HPDE6-E6E7 (cell line): ENCODE results near the gene LIN52.
A peak's percentile ranks its signal among the peaks of the same experiment; 100 is the strongest.
"Not testable (repeated sequence)": the region's sequence is repeated elsewhere in the genome, so short reads cannot be mapped to it uniquely, and the experiment has no call there.

Source experiments
- DNase-seq: peaks from one replicate; pipeline ENCODE4 v3.0.0; 2011; ENCODE audit warnings: missing footprints; ENCODE audit errors: extremely low spot score

The LIN52 gene

GRCh38 chr14:74109369-74109768 lies 24.6 kb downstream of the LIN52 start:
- DNase-seq: no peak

- DNase-seq: peak; percentile 44
Measured at GRCh38 chr14:74111395-74112216, 26.9 kb downstream of the LIN52 start.

GRCh38 chr14:74125487-74125886 lies 40.7 kb downstream of the LIN52 start:
- DNase-seq: not testable (repeated sequence)

GRCh38 chr14:74126315-74127013 lies 41.7 kb downstream of the LIN52 start:
- DNase-seq: no peak

- DNase-seq: no peak
Measured at GRCh38 chr14:74127634-74128033, 42.9 kb downstream of the LIN52 start.

GRCh38 chr14:74133833-74134481 lies 49.2 kb downstream of the LIN52 start:
- DNase-seq: no peak

GRCh38 chr14:74134484-74134883 lies 49.7 kb downstream of the LIN52 start:
- DNase-seq: no peak

GRCh38 chr14:74135426-74135825 lies 50.7 kb downstream of the LIN52 start:
- no peak for DNase-seq

GRCh38 chr14:74140374-74140850 lies 55.7 kb downstream of the LIN52 start:
- DNase-seq: no peak

- DNase-seq: no peak
Measured at GRCh38 chr14:74141703-74142102, 56.9 kb downstream of the LIN52 start.

- DNase-seq: no peak
Measured at GRCh38 chr14:74142523-74142922, 57.8 kb downstream of the LIN52 start.

GRCh38 chr14:74144789-74145188 lies 60.0 kb downstream of the LIN52 start:
- no peak for DNase-seq

GRCh38 chr14:74147571-74147970 lies 62.8 kb downstream of the LIN52 start:
- no peak for DNase-seq

GRCh38 chr14:74148705-74149104 lies 63.9 kb downstream of the LIN52 start:
- no peak for DNase-seq

GRCh38 chr14:74155287-74155686 lies 70.5 kb downstream of the LIN52 start:
- DNase-seq: no peak

- DNase-seq: no peak
Measured at GRCh38 chr14:74155749-74156148, 71.0 kb downstream of the LIN52 start.

- DNase-seq: no peak
Measured at GRCh38 chr14:74160763-74161162, 76.0 kb downstream of the LIN52 start.

- no peak for DNase-seq
Measured at GRCh38 chr14:74161526-74162158, 76.9 kb downstream of the LIN52 start.

GRCh38 chr14:74169906-74170305 lies 85.2 kb downstream of the LIN52 start:
- DNase-seq: no peak

- no peak for DNase-seq
Measured at GRCh38 chr14:74176400-74176793, 91.6 kb downstream of the LIN52 start.

GRCh38 chr14:74179856-74180255 lies 95.1 kb downstream of the LIN52 start:
- no peak for DNase-seq
